Body of pancreas (tissue), 4 donors: Measurements from ENCODE around the gene C5orf63.

Experiments used
- POLR2A ChIP-seq, 3 donors: fragments of 450-650 bp; IDR thresholded peaks; one replicate each; pipeline ENCODE4 v1.6.1; 2016; ENCODE audit warnings: antibody characterized with exemption in 3 of 3, mild to moderate bottlenecking in 2 of 3
- TF ChIP-seq, protein P1 (sequence below), 7 experiments: fragments of 450-650 bp in 4 of 7; fragments of 200-600 bp in 3 of 7; sonication (generic) in 3 of 7; IDR thresholded peaks; one replicate each; pipeline ENCODE4 v1.5.1; 2016 to 2019; ENCODE audit warnings: antibody characterized with exemption in 7 of 7

DNA sequence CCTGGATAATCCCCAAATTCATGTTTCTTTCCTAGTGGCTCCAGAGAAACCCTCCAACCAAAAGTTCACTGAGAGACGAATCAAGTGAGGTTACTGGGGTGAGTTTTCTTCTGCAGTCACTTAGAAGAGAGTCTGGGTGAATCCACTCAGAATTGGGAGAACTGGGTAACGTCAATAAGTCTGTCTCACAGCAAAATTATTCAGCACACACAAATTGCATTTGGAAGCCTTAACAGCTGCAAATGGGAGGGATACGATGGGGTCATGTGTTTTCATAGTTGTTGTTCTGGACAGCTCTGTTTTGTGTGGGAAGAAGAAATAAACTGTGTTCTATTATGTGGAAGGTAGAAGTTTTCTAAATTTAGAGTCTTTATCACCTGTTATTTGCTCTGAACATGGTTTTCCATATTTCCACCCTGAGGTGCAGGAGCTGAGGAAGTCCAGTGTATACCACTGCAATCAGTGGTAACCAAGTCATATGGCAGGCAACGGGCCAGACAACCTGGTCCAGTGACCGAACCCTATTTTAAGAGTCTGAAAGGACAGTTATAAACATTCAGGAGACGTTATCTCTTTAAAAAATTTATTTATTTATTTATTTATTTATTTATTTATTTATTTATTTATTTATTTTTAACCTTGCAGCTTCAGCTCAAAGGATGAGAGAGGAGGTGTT, 64.9 kb downstream of the C5orf63 start:
- TF ChIP-seq, protein P1, sequence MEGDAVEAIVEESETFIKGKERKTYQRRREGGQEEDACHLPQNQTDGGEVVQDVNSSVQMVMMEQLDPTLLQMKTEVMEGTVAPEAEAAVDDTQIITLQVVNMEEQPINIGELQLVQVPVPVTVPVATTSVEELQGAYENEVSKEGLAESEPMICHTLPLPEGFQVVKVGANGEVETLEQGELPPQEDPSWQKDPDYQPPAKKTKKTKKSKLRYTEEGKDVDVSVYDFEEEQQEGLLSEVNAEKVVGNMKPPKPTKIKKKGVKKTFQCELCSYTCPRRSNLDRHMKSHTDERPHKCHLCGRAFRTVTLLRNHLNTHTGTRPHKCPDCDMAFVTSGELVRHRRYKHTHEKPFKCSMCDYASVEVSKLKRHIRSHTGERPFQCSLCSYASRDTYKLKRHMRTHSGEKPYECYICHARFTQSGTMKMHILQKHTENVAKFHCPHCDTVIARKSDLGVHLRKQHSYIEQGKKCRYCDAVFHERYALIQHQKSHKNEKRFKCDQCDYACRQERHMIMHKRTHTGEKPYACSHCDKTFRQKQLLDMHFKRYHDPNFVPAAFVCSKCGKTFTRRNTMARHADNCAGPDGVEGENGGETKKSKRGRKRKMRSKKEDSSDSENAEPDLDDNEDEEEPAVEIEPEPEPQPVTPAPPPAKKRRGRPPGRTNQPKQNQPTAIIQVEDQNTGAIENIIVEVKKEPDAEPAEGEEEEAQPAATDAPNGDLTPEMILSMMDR (IDR thresholded peaks at IDR 0.05): no peak
- no peak for TF ChIP-seq POLR2A (IDR thresholded peaks at IDR 0.05)
